K562 (cell line): ENCODE data around the gene AHCY. TPM values are rescaled to one million over a fixed set of nuclear protein-coding genes. Genes with fewer than 3 reads are reported as not detected.

Experiments used
- ATF6 ChIP-seq: sonication (generic); formaldehyde crosslinking; IDR thresholded peaks from 2 replicates; pipeline ENCODE4 v1.4.0; 2020; ENCODE audit warnings: mild to moderate bottlenecking, missing genetic modification reagents
- CBFB ChIP-seq: sonication (generic); formaldehyde crosslinking; IDR thresholded peaks from 2 replicates; pipeline ENCODE4 v1.4.0; 2020; ENCODE audit warnings: mild to moderate bottlenecking, missing genetic modification reagents
- GATAD2A ChIP-seq: fragments of 450-650 bp; IDR thresholded peaks from 2 replicates; pipeline ENCODE4 v1.6.1; 2017
- MAFG ChIP-seq: fragments of 450-650 bp; conservative IDR thresholded peaks from 2 replicates; pipeline ENCODE4 v1.6.1; 2016; ENCODE audit warnings: missing genetic modification characterization, missing compliant biosample characterization
- MLLT1 ChIP-seq, 2 experiments: fragments of 450-650 bp; IDR thresholded peaks; 2 replicates each; pipeline ENCODE4 v1.6.1; 2016
- PRMT5 ChIP-seq: sonication (generic); formaldehyde crosslinking; IDR thresholded peaks from 2 replicates; pipeline ENCODE4 v1.5.0; 2020; ENCODE audit warnings: missing genetic modification reagents
- RBM14 ChIP-seq: fragments of 200-400 bp; formaldehyde crosslinking; IDR thresholded peaks from 2 replicates; pipeline ENCODE4 v1.6.1; 2018; ENCODE audit warnings: low read depth, mild to moderate bottlenecking, low read length, moderate library complexity, borderline replicate concordance; ENCODE audit not compliant: insufficient read depth
- REST ChIP-seq, 2 experiments: fragments of 450-650 bp; formaldehyde crosslinking in 1 of 2; IDR thresholded peaks; 2 replicates each; pipeline versions ENCODE4 v1.4.0 to v1.6.1; 2014 to 2020; ENCODE audit warnings: mild to moderate bottlenecking in 2 of 2, borderline replicate concordance in 1 of 2, low read depth in 1 of 2
- TBL1XR1 ChIP-seq, 2 experiments: IDR thresholded peaks; 2 replicates each; pipeline ENCODE4 v1.6.1; 2012; ENCODE audit warnings: improper control_type of control experiment in 2 of 2, low read length in 2 of 2, mild to moderate bottlenecking in 1 of 2
- ZKSCAN3 ChIP-seq: fragments of 250-450 bp; sonication (Bioruptor Pico); IDR thresholded peaks from 2 replicates; pipeline ENCODE4 v1.4.0; 2020
- ZNF197 ChIP-seq: fragments of 200-800 bp; sonication (Bioruptor generic); IDR thresholded peaks from 2 replicates; pipeline ENCODE4 v1.6.1; 2016; ENCODE audit warnings: low read depth, missing genetic modification characterization, missing compliant biosample characterization
- ZNF280A ChIP-seq: fragments of 450-650 bp; IDR thresholded peaks from 2 replicates; pipeline ENCODE4 v1.6.1; 2018; ENCODE audit warnings: mild to moderate bottlenecking, low read depth; ENCODE audit not compliant: partially characterized antibody
- polyA plus RNA-seq, 8 experiments: library from polyadenylated mRNA; depleted of rRNA in 4 of 8; stranded (reverse) in 5 of 8; unstranded in 3 of 8; fragments of >200 nt; fragmentation: Nextera tagmentation in 2 of 8; fragmentation: Illumina TruSeq in 1 of 8; extraction: Ambion mirVana in 2 of 8; extraction: Trizol in 1 of 8; gene quantifications; 2 replicates each; pipeline versions ENCODE4 v1.2.1 to v1.2.3, GENCODE V29; 2011 to 2014; ENCODE audit warnings: inconsistent platforms in 1 of 8, missing spikeins in 1 of 8
- total RNA-seq, 7 experiments: library from RNA; depleted of rRNA in 6 of 7; stranded (reverse); fragments of >200 nt in 6 of 7; fragmentation: Illumina TruSeq in 2 of 7; extraction: Trizol in 2 of 7; gene quantifications; 2 replicates each; pipeline versions ENCODE4 v1.2.1 to v1.2.3, GENCODE V29; 2011 to 2021; ENCODE audit warnings: low replicate concordance in 1 of 7

Gene AHCY
- total and polyA plus RNA-seq, 9 of the 15 experiments (the other 6 are each of a cell fraction or from before 2014, with no cell fraction given): 82.5 to 269 (median 190) TPM

GRCh38 chr20:34312544-34313217 is 9.5 kb upstream of the AHCY start (continued):
- TF ChIP-seq REST (IDR thresholded peaks at IDR 0.05; ENCODE audit: borderline replicate concordance) (peak; percentile 96), REST (CRISPR knock-in tag; IDR thresholded peaks at IDR 0.05; ENCODE audit: low read depth) (0 out of 2 replicates have a peak, but pooled peaks have one; percentile 31), ATF6 (CRISPR knock-in tag) (0 out of 2 replicates have a peak, but pooled peaks have one; percentile 60), ZKSCAN3 (CRISPR knock-in tag) (no peak), ZNF197 (CRISPR knock-in tag) (no peak), GATAD2A (peak; percentile 30; the same call in 1 of the 2 replicates), MAFG (no peak), MLLT1 (IDR thresholded peaks at IDR 0.05) (peak in 1 of 2 experiments; percentile 98; a peak in 2 of 4 replicates), ZNF280A (no peak), TBL1XR1 (IDR thresholded peaks at IDR 0.05; ENCODE audit: low read length in 2 of 2) (0 out of 4 replicates have a peak, but pooled peaks of 1 of the 2 experiments have one; percentile 23), RBM14 (no peak), PRMT5 (CRISPR knock-in tag) (no peak), CBFB (peak; percentile 68; the same call in 1 of the 2 replicates)
